ENCODE measurements around the gene LAMP5.
A peak's percentile ranks its signal among the peaks of the same experiment; 100 is the strongest.

DNA sequence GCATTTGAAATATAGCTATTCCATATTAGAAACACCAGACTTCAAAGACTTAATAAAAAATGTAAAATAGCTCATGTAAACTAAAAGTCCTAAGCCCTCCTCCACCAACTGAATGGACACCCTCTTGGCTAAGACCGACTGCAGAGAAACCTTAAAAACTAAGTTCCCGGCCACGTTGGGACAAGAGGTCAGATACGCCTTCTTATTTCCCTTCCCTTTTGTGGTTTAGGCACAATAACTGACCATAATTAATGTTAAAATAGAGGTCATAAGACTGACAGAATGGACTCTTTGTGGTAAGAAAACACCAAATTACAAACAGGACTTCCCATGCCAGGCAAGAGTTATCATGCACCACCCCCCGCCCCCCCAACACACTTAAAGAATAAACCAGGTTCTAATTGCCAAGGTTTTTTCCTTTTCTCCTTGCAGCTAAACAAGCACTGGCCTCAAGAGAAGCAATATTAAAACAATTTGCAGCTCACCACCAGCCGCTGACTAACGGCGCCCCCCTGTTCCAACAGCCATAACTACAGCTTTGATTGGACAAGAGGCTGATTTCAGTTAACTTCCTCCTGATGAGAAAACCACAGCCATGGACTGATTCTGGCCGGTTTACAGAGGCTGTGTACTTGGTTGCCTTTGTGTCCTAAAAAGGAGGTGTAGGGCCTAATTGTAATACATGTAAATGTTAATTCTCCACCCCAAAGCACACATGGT is 10.7 kb upstream of the LAMP5 start:
- TF ChIP-seq, protein P1, sequence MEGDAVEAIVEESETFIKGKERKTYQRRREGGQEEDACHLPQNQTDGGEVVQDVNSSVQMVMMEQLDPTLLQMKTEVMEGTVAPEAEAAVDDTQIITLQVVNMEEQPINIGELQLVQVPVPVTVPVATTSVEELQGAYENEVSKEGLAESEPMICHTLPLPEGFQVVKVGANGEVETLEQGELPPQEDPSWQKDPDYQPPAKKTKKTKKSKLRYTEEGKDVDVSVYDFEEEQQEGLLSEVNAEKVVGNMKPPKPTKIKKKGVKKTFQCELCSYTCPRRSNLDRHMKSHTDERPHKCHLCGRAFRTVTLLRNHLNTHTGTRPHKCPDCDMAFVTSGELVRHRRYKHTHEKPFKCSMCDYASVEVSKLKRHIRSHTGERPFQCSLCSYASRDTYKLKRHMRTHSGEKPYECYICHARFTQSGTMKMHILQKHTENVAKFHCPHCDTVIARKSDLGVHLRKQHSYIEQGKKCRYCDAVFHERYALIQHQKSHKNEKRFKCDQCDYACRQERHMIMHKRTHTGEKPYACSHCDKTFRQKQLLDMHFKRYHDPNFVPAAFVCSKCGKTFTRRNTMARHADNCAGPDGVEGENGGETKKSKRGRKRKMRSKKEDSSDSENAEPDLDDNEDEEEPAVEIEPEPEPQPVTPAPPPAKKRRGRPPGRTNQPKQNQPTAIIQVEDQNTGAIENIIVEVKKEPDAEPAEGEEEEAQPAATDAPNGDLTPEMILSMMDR (conservative IDR thresholded peaks at IDR 0.05; ENCODE audit: low read length): peak; percentile 63
- no peak for TF ChIP-seq EZH2phosphoT487 (IDR thresholded peaks at IDR 0.05; ENCODE audit: borderline replicate concordance)
